GM23338 (cell line): ENCODE results near the gene ASPSCR1. TPM values are rescaled to one million over a fixed set of nuclear protein-coding genes. Genes with fewer than 3 reads are reported as not detected.

Experiments used
- ATAC-seq: fragments of 200-7000 bp; cut with Tn5 transposase; 3 replicates; pipeline ENCODE4 v1.9.1; 2020
- DNase-seq: peaks from one replicate; pipeline ENCODE4 v3.0.0-alpha.2; 2015; ENCODE audit warnings: low spot score
- H2AFZ ChIP-seq: fragments of 200-600 bp; sonication (generic); 2 replicates; pipeline ENCODE4 v1.8.0; 2016; ENCODE audit warnings: antibody characterized with exemption, mild to moderate bottlenecking, moderate library complexity
- H3F3A ChIP-seq: fragments of 200-600 bp; sonication (generic); replicated peaks from 2 replicates; pipeline ENCODE4 v1.8.0; 2017; ENCODE audit warnings: antibody characterized with exemption, mixed run types, low read depth
- H3K27ac ChIP-seq: fragments of 200-600 bp; sonication (generic); 2 replicates; pipeline ENCODE4 v1.6.1; 2016; ENCODE audit warnings: low read depth
- H3K27me3 ChIP-seq: fragments of 200-600 bp; sonication (generic); 2 replicates; pipeline ENCODE4 v1.8.0; 2016; ENCODE audit warnings: mild to moderate bottlenecking, mixed run types, moderate library complexity; ENCODE audit not compliant: insufficient read depth
- H3K36me3 ChIP-seq: fragments of 200-600 bp; sonication (generic); 2 replicates; pipeline ENCODE4 v1.8.0; 2016; ENCODE audit warnings: mild to moderate bottlenecking; ENCODE audit not compliant: insufficient read depth
- H3K4me1 ChIP-seq: fragments of 200-600 bp; sonication (generic); 2 replicates; pipeline ENCODE4 v1.8.0; 2016; ENCODE audit warnings: mild to moderate bottlenecking, moderate library complexity; ENCODE audit not compliant: insufficient read depth
- H3K4me2 ChIP-seq: fragments of 200-600 bp; sonication (generic); 2 replicates; pipeline ENCODE4 v1.7.1; 2017; ENCODE audit warnings: mixed run types
- H3K4me3 ChIP-seq: fragments of 200-600 bp; sonication (generic); 2 replicates; pipeline ENCODE4 v1.6.1; 2016; ENCODE audit warnings: mixed run types
- H3K79me2 ChIP-seq: fragments of 200-600 bp; sonication (generic); replicated peaks from 2 replicates; pipeline ENCODE4 v1.8.0; 2017; ENCODE audit warnings: mild to moderate bottlenecking; ENCODE audit not compliant: insufficient read depth
- H3K9me2 ChIP-seq: fragments of 200-600 bp; sonication (generic); 2 replicates; pipeline ENCODE4 v1.8.0; 2017; ENCODE audit not compliant: insufficient read depth
- H4K20me1 ChIP-seq: fragments of 200-600 bp; sonication (generic); replicated peaks from 2 replicates; pipeline ENCODE4 v1.8.0; 2017; ENCODE audit warnings: mild to moderate bottlenecking; ENCODE audit not compliant: insufficient read depth
- H3K27ac Mint-ChIP-seq: 2 replicates; pipeline ENCODE4 v1.8.0; 2020; ENCODE audit warnings: inconsistent platforms, mild to moderate bottlenecking, moderate library complexity, mixed read lengths
- H3K27me3 Mint-ChIP-seq: 3 replicates; pipeline ENCODE4 v1.8.0; 2022; ENCODE audit warnings: low read depth, mild to moderate bottlenecking, moderate library complexity, mixed read lengths, inconsistent platforms; ENCODE audit not compliant: insufficient read depth, poor library complexity
- H3K36me3 Mint-ChIP-seq: 3 replicates; pipeline ENCODE4 v1.8.0; 2021; ENCODE audit warnings: low read depth, mild to moderate bottlenecking, inconsistent platforms, moderate library complexity, mixed read lengths
- H3K4me1 Mint-ChIP-seq: 3 replicates; pipeline ENCODE4 v1.8.0; 2020; ENCODE audit warnings: mild to moderate bottlenecking, inconsistent platforms, mixed read lengths
- H3K4me3 Mint-ChIP-seq: 3 replicates; pipeline ENCODE4 v1.8.0; 2021; ENCODE audit warnings: moderate library complexity, mild to moderate bottlenecking, inconsistent platforms, mixed read lengths
- H3K9me3 Mint-ChIP-seq: 3 replicates; pipeline ENCODE4 v1.8.0; 2020; ENCODE audit warnings: moderate library complexity, mild to moderate bottlenecking, inconsistent platforms, mixed read lengths
- EZH2 ChIP-seq: fragments of 200-600 bp; sonication (generic); IDR thresholded peaks from one replicate; pipeline ENCODE4 v1.8.0; 2017; ENCODE audit warnings: antibody characterized with exemption, mild to moderate bottlenecking, low read depth; ENCODE audit not compliant: unreplicated experiment
- POLR2AphosphoS5 ChIP-seq: IDR thresholded peaks from 2 replicates; pipeline ENCODE4 v1.6.1; 2016; ENCODE audit warnings: antibody characterized with exemption, low read depth
- STAT1 ChIP-seq: IDR thresholded peaks from one replicate; pipeline ENCODE4 v1.6.1; 2016; ENCODE audit warnings: antibody characterized with exemption; ENCODE audit not compliant: unreplicated experiment
- polyA plus RNA-seq: library from polyadenylated mRNA; unstranded; fragments of >200 nt; fragmentation: Nextera tagmentation; extraction: Ambion mirVana; gene quantifications from 2 replicates; pipeline ENCODE4 v1.2.1, GENCODE V29; 2016
- total RNA-seq: library from RNA; depleted of rRNA; stranded (reverse); fragments of >200 nt; shearing (Covaris generic); gene quantifications from 2 replicates; pipeline ENCODE4 v1.2.3, GENCODE V29; 2014
- TF ChIP-seq, protein P1 (sequence below): fragments of 250-450 bp; sonication (Bioruptor Pico); IDR thresholded peaks from 2 replicates; pipeline ENCODE4 v1.5.0; 2020; ENCODE audit warnings: mild to moderate bottlenecking, moderate library complexity
- TF ChIP-seq, protein P2 (sequence below), 2 experiments: fragments of 200-600 bp in 1 of 2; sonication (generic) in 1 of 2; conservative IDR thresholded peaks; 2 replicates each; pipeline versions ENCODE4 v1.5.1 to v1.6.1; 2016 to 2017; ENCODE audit warnings: antibody characterized with exemption in 2 of 2, low read depth in 2 of 2, mild to moderate bottlenecking in 2 of 2, moderate library complexity in 1 of 2

ASPSCR1 gene
- total and polyA plus RNA-seq, 2 experiments from 2014 or later: 44.2 to 46.9 TPM

GRCh38 chr17:81931557-81932332, 45.7 kb upstream of the ASPSCR1 start:
- H3K4me1 ChIP-seq: no peaks in the 10 kb centered on the region; the same call in 1 of the 2 replicates
- H3K27ac Mint-ChIP-seq: no peak overlapping the region; the same call in 1 of the 2 replicates
- no peak overlapping the region for H2AFZ ChIP-seq
- H3K4me1 Mint-ChIP-seq: peaks cover 11% of the 10 kb centered on the region
- H3K27me3 ChIP-seq: peaks cover 10% of the 10 kb centered on the region; the same call in 1 of the 2 replicates
- H3F3A ChIP-seq: peaks cover 10% of the 10 kb centered on the region
- no peaks in the 10 kb centered on the region; the same call in 1 of the 2 replicates for H4K20me1 ChIP-seq
- TF ChIP-seq STAT1: no peak
- TF ChIP-seq, protein P1, sequence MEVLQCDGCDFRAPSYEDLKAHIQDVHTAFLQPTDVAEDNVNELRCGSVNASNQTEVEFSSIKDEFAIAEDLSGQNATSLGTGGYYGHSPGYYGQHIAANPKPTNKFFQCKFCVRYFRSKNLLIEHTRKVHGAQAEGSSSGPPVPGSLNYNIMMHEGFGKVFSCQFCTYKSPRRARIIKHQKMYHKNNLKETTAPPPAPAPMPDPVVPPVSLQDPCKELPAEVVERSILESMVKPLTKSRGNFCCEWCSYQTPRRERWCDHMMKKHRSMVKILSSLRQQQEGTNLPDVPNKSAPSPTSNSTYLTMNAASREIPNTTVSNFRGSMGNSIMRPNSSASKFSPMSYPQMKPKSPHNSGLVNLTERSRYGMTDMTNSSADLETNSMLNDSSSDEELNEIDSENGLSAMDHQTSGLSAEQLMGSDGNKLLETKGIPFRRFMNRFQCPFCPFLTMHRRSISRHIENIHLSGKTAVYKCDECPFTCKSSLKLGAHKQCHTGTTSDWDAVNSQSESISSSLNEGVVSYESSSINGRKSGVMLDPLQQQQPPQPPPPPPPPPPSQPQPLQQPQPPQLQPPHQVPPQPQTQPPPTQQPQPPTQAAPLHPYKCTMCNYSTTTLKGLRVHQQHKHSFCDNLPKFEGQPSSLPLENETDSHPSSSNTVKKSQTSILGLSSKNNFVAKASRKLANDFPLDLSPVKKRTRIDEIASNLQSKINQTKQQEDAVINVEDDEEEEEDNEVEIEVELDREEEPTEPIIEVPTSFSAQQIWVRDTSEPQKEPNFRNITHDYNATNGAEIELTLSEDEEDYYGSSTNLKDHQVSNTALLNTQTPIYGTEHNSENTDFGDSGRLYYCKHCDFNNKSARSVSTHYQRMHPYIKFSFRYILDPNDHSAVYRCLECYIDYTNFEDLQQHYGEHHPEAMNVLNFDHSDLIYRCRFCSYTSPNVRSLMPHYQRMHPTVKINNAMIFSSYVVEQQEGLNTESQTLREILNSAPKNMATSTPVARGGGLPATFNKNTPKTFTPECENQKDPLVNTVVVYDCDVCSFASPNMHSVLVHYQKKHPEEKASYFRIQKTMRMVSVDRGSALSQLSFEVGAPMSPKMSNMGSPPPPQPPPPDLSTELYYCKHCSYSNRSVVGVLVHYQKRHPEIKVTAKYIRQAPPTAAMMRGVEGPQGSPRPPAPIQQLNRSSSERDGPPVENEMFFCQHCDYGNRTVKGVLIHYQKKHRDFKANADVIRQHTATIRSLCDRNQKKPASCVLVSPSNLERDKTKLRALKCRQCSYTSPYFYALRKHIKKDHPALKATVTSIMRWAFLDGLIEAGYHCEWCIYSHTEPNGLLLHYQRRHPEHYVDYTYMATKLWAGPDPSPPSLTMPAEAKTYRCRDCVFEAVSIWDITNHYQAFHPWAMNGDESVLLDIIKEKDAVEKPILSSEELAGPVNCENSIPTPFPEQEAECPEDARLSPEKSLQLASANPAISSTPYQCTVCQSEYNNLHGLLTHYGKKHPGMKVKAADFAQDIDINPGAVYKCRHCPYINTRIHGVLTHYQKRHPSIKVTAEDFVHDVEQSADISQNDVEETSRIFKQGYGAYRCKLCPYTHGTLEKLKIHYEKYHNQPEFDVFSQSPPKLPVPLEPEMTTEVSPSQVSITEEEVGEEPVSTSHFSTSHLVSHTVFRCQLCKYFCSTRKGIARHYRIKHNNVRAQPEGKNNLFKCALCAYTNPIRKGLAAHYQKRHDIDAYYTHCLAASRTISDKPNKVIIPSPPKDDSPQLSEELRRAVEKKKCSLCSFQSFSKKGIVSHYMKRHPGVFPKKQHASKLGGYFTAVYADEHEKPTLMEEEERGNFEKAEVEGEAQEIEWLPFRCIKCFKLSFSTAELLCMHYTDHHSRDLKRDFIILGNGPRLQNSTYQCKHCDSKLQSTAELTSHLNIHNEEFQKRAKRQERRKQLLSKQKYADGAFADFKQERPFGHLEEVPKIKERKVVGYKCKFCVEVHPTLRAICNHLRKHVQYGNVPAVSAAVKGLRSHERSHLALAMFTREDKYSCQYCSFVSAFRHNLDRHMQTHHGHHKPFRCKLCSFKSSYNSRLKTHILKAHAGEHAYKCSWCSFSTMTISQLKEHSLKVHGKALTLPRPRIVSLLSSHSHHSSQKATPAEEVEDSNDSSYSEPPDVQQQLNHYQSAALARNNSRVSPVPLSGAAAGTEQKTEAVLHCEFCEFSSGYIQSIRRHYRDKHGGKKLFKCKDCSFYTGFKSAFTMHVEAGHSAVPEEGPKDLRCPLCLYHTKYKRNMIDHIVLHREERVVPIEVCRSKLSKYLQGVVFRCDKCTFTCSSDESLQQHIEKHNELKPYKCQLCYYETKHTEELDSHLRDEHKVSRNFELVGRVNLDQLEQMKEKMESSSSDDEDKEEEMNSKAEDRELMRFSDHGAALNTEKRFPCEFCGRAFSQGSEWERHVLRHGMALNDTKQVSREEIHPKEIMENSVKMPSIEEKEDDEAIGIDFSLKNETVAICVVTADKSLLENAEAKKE (CRISPR knock-in tag): no peak
- TF ChIP-seq POLR2AphosphoS5: peak; percentile 77
- TF ChIP-seq, protein P2, sequence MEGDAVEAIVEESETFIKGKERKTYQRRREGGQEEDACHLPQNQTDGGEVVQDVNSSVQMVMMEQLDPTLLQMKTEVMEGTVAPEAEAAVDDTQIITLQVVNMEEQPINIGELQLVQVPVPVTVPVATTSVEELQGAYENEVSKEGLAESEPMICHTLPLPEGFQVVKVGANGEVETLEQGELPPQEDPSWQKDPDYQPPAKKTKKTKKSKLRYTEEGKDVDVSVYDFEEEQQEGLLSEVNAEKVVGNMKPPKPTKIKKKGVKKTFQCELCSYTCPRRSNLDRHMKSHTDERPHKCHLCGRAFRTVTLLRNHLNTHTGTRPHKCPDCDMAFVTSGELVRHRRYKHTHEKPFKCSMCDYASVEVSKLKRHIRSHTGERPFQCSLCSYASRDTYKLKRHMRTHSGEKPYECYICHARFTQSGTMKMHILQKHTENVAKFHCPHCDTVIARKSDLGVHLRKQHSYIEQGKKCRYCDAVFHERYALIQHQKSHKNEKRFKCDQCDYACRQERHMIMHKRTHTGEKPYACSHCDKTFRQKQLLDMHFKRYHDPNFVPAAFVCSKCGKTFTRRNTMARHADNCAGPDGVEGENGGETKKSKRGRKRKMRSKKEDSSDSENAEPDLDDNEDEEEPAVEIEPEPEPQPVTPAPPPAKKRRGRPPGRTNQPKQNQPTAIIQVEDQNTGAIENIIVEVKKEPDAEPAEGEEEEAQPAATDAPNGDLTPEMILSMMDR (conservative IDR thresholded peaks at IDR 0.05; ENCODE audit: low read depth in 2 of 2): peak in 1 of 2 experiments; percentile 32; a peak in 1 of 4 replicates
- no peak for TF ChIP-seq EZH2
- no peak overlapping the region for H3K27ac ChIP-seq
- H3K4me2 ChIP-seq: no peak overlapping the region
- H3K4me3 Mint-ChIP-seq: peak overlapping the region; percentile 20; the same call in 1 of the 3 replicates
- H3K9me3 Mint-ChIP-seq: no peaks in the 10 kb centered on the region
- no peaks in the 10 kb centered on the region for H3K9me2 ChIP-seq
- peaks cover 35% of the 10 kb centered on the region for H3K36me3 Mint-ChIP-seq
- peaks cover 25% of the 10 kb centered on the region for H3K27me3 Mint-ChIP-seq
- peaks cover 14% of the 10 kb centered on the region for H3K79me2 ChIP-seq
- no peak for DNase-seq
- H3K36me3 ChIP-seq: no peaks in the 10 kb centered on the region
- no peak overlapping the region for H3K4me3 ChIP-seq
- ATAC-seq: no peak
